ENCODE data around the gene PRDM16. TPM values are rescaled to one million over a fixed set of nuclear protein-coding genes. Genes with fewer than 3 reads are reported as not detected.

Gene PRDM16
- total RNA-seq, 1 experiment from 2014 or later: 1.6 TPM

DNA sequence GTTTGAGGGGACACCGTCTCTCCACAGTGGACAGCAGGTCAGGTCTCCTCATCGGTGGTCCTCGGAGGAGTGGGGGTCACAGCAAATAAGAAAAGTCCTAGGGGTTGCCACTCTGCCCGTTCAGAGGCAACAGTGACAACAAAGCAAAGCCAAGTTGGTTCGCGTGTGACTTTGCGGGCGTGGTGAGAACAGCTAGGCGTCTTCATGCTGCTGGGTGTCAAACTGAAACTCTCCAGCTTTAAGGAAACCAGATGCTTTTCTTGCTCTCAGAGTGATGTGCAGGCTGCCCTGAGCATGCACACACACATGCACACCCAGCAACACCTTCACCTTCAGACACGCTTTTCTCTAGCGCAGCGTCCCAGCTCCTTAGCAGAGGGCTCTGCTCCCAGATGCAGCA, 315.4 kb downstream of the PRDM16 start:
- H3K9me3 Mint-ChIP-seq: no peaks in the 10 kb centered on the region
- no peak for DNase-seq (ENCODE audit: low spot score)
- ChIA-PET POLR2A (interaction anchor here (0.8 kb wide), 1 partner anchor 29 kb away, joined by 3 read pairs; no protein-coding TSS in a partner anchor), CTCF (interaction anchor here (0.9 kb wide), 1 partner anchor 19 kb away, joined by 3 read pairs; no protein-coding TSS in a partner anchor)
- TF ChIP-seq ZNF512 (CRISPR knock-in tag; IDR thresholded peaks at IDR 0.05; ENCODE audit: borderline replicate concordance) (no peak), ELF4 (CRISPR knock-in tag; IDR thresholded peaks at IDR 0.05; ENCODE audit: low read depth) (no peak), SMAD3 (CRISPR knock-in tag; IDR thresholded peaks at IDR 0.05; ENCODE audit: borderline replicate concordance) (no peak), MYBL2 (CRISPR knock-in tag; IDR thresholded peaks at IDR 0.05) (no peak), RORB (CRISPR knock-in tag; IDR thresholded peaks at IDR 0.05) (no peak), AR (CRISPR knock-in tag; IDR thresholded peaks at IDR 0.05) (no peak), TCF7 (CRISPR knock-in tag; IDR thresholded peaks at IDR 0.05; ENCODE audit: low read depth) (no peak), NFYB (CRISPR knock-in tag; conservative IDR thresholded peaks at IDR 0.05; ENCODE audit: low read depth) (no peak), ZNF416 (CRISPR knock-in tag; IDR thresholded peaks at IDR 0.05) (no peak), IRF2 (CRISPR knock-in tag; IDR thresholded peaks at IDR 0.05; ENCODE audit: borderline replicate concordance, low read depth) (no peak), E2F5 (CRISPR knock-in tag; IDR thresholded peaks at IDR 0.05) (no peak)
- TF ChIP-seq, protein P1, sequence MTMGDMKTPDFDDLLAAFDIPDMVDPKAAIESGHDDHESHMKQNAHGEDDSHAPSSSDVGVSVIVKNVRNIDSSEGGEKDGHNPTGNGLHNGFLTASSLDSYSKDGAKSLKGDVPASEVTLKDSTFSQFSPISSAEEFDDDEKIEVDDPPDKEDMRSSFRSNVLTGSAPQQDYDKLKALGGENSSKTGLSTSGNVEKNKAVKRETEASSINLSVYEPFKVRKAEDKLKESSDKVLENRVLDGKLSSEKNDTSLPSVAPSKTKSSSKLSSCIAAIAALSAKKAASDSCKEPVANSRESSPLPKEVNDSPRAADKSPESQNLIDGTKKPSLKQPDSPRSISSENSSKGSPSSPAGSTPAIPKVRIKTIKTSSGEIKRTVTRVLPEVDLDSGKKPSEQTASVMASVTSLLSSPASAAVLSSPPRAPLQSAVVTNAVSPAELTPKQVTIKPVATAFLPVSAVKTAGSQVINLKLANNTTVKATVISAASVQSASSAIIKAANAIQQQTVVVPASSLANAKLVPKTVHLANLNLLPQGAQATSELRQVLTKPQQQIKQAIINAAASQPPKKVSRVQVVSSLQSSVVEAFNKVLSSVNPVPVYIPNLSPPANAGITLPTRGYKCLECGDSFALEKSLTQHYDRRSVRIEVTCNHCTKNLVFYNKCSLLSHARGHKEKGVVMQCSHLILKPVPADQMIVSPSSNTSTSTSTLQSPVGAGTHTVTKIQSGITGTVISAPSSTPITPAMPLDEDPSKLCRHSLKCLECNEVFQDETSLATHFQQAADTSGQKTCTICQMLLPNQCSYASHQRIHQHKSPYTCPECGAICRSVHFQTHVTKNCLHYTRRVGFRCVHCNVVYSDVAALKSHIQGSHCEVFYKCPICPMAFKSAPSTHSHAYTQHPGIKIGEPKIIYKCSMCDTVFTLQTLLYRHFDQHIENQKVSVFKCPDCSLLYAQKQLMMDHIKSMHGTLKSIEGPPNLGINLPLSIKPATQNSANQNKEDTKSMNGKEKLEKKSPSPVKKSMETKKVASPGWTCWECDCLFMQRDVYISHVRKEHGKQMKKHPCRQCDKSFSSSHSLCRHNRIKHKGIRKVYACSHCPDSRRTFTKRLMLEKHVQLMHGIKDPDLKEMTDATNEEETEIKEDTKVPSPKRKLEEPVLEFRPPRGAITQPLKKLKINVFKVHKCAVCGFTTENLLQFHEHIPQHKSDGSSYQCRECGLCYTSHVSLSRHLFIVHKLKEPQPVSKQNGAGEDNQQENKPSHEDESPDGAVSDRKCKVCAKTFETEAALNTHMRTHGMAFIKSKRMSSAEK (CRISPR knock-in tag; IDR thresholded peaks at IDR 0.05; ENCODE audit: borderline replicate concordance): no peak
- TF ChIP-seq, protein P2, sequence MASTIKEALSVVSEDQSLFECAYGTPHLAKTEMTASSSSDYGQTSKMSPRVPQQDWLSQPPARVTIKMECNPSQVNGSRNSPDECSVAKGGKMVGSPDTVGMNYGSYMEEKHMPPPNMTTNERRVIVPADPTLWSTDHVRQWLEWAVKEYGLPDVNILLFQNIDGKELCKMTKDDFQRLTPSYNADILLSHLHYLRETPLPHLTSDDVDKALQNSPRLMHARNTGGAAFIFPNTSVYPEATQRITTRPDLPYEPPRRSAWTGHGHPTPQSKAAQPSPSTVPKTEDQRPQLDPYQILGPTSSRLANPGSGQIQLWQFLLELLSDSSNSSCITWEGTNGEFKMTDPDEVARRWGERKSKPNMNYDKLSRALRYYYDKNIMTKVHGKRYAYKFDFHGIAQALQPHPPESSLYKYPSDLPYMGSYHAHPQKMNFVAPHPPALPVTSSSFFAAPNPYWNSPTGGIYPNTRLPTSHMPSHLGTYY (CRISPR knock-in tag; IDR thresholded peaks at IDR 0.05): no peak
- TF ChIP-seq, protein P3, sequence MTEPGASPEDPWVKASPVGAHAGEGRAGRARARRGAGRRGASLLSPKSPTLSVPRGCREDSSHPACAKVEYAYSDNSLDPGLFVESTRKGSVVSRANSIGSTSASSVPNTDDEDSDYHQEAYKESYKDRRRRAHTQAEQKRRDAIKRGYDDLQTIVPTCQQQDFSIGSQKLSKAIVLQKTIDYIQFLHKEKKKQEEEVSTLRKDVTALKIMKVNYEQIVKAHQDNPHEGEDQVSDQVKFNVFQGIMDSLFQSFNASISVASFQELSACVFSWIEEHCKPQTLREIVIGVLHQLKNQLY (CRISPR knock-in tag; IDR thresholded peaks at IDR 0.05): no peak
- TF ChIP-seq, protein P4, sequence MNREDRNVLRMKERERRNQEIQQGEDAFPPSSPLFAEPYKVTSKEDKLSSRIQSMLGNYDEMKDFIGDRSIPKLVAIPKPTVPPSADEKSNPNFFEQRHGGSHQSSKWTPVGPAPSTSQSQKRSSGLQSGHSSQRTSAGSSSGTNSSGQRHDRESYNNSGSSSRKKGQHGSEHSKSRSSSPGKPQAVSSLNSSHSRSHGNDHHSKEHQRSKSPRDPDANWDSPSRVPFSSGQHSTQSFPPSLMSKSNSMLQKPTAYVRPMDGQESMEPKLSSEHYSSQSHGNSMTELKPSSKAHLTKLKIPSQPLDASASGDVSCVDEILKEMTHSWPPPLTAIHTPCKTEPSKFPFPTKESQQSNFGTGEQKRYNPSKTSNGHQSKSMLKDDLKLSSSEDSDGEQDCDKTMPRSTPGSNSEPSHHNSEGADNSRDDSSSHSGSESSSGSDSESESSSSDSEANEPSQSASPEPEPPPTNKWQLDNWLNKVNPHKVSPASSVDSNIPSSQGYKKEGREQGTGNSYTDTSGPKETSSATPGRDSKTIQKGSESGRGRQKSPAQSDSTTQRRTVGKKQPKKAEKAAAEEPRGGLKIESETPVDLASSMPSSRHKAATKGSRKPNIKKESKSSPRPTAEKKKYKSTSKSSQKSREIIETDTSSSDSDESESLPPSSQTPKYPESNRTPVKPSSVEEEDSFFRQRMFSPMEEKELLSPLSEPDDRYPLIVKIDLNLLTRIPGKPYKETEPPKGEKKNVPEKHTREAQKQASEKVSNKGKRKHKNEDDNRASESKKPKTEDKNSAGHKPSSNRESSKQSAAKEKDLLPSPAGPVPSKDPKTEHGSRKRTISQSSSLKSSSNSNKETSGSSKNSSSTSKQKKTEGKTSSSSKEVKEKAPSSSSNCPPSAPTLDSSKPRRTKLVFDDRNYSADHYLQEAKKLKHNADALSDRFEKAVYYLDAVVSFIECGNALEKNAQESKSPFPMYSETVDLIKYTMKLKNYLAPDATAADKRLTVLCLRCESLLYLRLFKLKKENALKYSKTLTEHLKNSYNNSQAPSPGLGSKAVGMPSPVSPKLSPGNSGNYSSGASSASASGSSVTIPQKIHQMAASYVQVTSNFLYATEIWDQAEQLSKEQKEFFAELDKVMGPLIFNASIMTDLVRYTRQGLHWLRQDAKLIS (CRISPR knock-in tag; IDR thresholded peaks at IDR 0.05; ENCODE audit: borderline replicate concordance): no peak
- H3K4me1 Mint-ChIP-seq: no peaks in the 10 kb centered on the region
- H3K4me3 Mint-ChIP-seq: no peak overlapping the region
- H3K27ac Mint-ChIP-seq: no peak overlapping the region
- H3K36me3 Mint-ChIP-seq: no peaks in the 10 kb centered on the region
- no peak for ATAC-seq
- H3K27me3 Mint-ChIP-seq (ENCODE audit: low read depth): no peaks in the 10 kb centered on the region; the same call in 1 of the 2 replicates
